ENCODE measurements around the gene DYRK3. TPM values are rescaled to one million over a fixed set of nuclear protein-coding genes. Genes with fewer than 3 reads are reported as not detected.

The DYRK3 gene
- total and polyA plus RNA-seq, 10 donors: 0.65 to 6.6 (median 2.8) TPM

GRCh38 chr1:206693029-206693428, 57.7 kb downstream of the DYRK3 start:
- peak overlapping the region in 5 of 8 donors; percentile 27 to 51 (median 43) for H3K27ac ChIP-seq
- TF ChIP-seq POLR2AphosphoS5 (IDR thresholded peaks at IDR 0.05) (peak in 1 of 3 donors; percentile 5), POLR2A (IDR thresholded peaks at IDR 0.05) (no peak)
- no peak for DNase-seq
- intact Hi-C loops (cut with DNase I; ENCODE audit: low total_unique reads): no loop called here
- no peak overlapping the region for H3K4me3 ChIP-seq
- peaks cover 52 to 100% (median 97%) of the 10 kb centered on the region in 6 donors for H3K4me1 ChIP-seq
- no peaks in the 10 kb centered on the region for H3K27me3 ChIP-seq (replicated peaks in 1 of 7)
- 44 to 62% (median 49%) methylated on average over 10 of the region's 10 CpGs for WGBS, 5 donors
- H3K9me3 ChIP-seq: no peaks in the 10 kb centered on the region
- H3K36me3 ChIP-seq: peaks cover 0 to 48% (median 2%) of the 10 kb centered on the region in 6 donors

GRCh38 chr1:206693592-206693991, 58.3 kb downstream of the DYRK3 start:
- 74 to 87% (median 82%) methylated on average over 7 of the region's 7 CpGs for WGBS, 5 donors
- peak overlapping the region in 5 of 8 donors; percentile 27 to 51 (median 43) for H3K27ac ChIP-seq
- peak in 1 of 3 donors; percentile 4 for TF ChIP-seq POLR2AphosphoS5 (IDR thresholded peaks at IDR 0.05)
- TF ChIP-seq POLR2A (IDR thresholded peaks at IDR 0.05): no peak
- H3K4me1 ChIP-seq: peaks cover 50 to 100% (median 95%) of the 10 kb centered on the region in 6 donors
- no peaks in the 10 kb centered on the region for H3K9me3 ChIP-seq
- DNase-seq: no peak
- no peaks in the 10 kb centered on the region for H3K27me3 ChIP-seq (replicated peaks in 1 of 7)
- intact Hi-C loops (cut with DNase I; ENCODE audit: low total_unique reads): no loop called here
- H3K36me3 ChIP-seq: peaks cover 0 to 50% (median 2%) of the 10 kb centered on the region in 6 donors
- H3K4me3 ChIP-seq: no peak overlapping the region

- H3K27me3 ChIP-seq (replicated peaks in 1 of 7): no peaks in the 10 kb centered on the region
- no peaks in the 10 kb centered on the region for H3K9me3 ChIP-seq
- TF ChIP-seq POLR2AphosphoS5 (IDR thresholded peaks at IDR 0.05): no peak
- TF ChIP-seq POLR2A (IDR thresholded peaks at IDR 0.05): no peak
- TF ChIP-seq CTCF (IDR thresholded peaks at IDR 0.05 in 8 of 11, conservative IDR thresholded peaks at IDR 0.05 in 3 of 11): no peak
- no peak for DNase-seq
- H3K36me3 ChIP-seq: peaks cover 0 to 45% (median 2%) of the 10 kb centered on the region in 6 donors
- WGBS, 5 donors: 72 to 83% (median 76%) methylated on average over 11 of the region's 11 CpGs
- no peak overlapping the region for H3K4me3 ChIP-seq
- H3K27ac ChIP-seq: no peak overlapping the region
- peaks cover 52 to 100% (median 95%) of the 10 kb centered on the region in 6 donors for H3K4me1 ChIP-seq
- intact Hi-C loops (cut with DNase I; ENCODE audit: low total_unique reads): no loop called here
Observed at GRCh38 chr1:206694171-206695124, 59.1 kb downstream of the DYRK3 start.

- TF ChIP-seq POLR2A (IDR thresholded peaks at IDR 0.05) (no peak), CTCF (IDR thresholded peaks at IDR 0.05 in 8 of 11, conservative IDR thresholded peaks at IDR 0.05 in 3 of 11) (no peak), POLR2AphosphoS5 (IDR thresholded peaks at IDR 0.05) (no peak)
- Histone ChIP-seq H3K4me3 (no peak overlapping the region), H3K4me1 (peaks cover 54 to 100% (median 95%) of the 10 kb centered on the region in 6 donors), H3K27ac (peak overlapping the region in 1 of 8 donors; percentile 84), H3K36me3 (peaks cover 0 to 45% (median 2%) of the 10 kb centered on the region in 6 donors), H3K9me3 (no peaks in the 10 kb centered on the region), H3K27me3 (replicated peaks in 1 of 7) (no peaks in the 10 kb centered on the region)
- 83 to 93% (median 90%) methylated on average over 9 of the region's 9 CpGs for WGBS, 5 donors
- intact Hi-C loops (cut with DNase I; ENCODE audit: low total_unique reads): no loop called here
- DNase-seq: no peak
Observed at GRCh38 chr1:206695733-206696132, 60.4 kb downstream of the DYRK3 start.
